Activated CD4-positive, alpha-beta T cell treated with anti-CD3 and anti-CD28 coated beads for 4 hours (primary cell): Measurements from ENCODE around the gene TUBA3E.
"Not testable (repeated sequence)": the region's sequence is repeated elsewhere in the genome, so short reads cannot be mapped to it uniquely, and the experiment has no call there.

Experiments
- DNase-seq, 2 donors: peaks; one replicate each; pipeline ENCODE4 v3.0.0-alpha.2; 2020

TUBA3E gene

GRCh38 chr2:130198343-130198742, at the start of gene TUBA3E:
Gene TUBA3E (minus strand): TSS chr2:130198439. CDS start chr2:130198360, 79 bp downstream.
- DNase-seq = no peak

DNA sequence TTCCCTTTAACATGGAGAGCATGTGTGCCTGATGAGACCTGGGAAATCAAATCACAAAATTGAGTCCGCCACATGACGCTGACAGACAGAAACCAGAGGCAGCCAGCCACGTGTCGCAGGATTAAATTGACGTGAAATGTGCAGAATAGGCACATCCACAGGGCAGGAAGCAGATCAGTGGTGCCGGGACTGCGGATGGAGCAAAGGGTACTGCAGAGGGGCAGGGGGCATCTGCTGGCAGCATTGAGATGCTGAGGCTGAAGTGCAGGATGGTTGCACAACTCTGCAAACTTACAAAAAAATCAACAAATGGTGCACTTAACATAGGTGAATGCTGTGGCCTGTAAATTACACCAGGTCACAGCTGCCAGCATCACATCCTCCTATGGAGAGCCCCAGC, 48.2 kb upstream of the TUBA3E start:
- no peak for DNase-seq

DNA sequence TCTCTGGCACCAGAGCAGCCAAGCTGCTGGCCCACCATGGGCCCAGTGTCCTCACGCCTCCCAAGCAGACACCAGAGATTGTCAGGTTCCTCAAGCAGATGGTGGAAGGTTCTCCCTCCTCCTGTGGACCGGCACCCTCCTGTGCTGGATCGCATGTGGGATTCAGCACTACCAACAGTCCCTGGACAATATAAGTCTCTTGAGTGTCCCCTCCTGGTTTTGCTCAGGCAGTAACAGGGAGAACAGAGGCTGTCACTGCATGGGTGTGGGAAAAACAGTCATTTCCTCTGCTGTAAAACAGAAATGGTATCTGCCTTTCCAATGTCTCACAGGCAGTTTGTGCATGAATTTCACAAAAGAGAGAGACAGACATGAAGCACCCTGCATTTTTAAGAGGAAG, 47.7 kb upstream of the TUBA3E start:
- no peak for DNase-seq

- no peak for DNase-seq
These were observed 45.1 kb upstream of the TUBA3E start for GRCh38 chr2:130243359-130243758.

- DNase-seq = no peak
These were observed 42.9 kb upstream of the TUBA3E start for GRCh38 chr2:130241041-130241707.

- not testable (repeated sequence) for DNase-seq
These were observed 41.3 kb upstream of the TUBA3E start for GRCh38 chr2:130239581-130239980.

DNA sequence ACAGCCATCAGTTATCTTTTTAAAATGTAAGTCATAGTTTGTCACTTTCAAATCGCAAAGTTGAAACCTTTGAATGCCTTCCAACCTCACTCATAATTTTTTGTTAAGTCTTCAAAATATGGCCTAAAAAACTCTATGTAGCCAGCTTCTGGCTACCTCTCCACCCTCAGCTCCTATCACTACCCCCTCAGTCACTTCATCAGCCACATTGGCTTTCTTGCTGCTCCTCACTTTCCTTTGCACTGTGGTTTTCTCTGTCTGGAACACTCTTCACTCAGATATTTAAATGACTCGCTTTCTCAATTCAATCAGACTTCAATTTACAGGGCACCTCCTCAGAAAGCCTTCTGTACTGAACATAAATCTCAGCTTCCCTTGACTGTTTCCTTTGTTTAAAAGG, 34.8 kb upstream of the TUBA3E start:
- not testable (repeated sequence) for DNase-seq

DNA sequence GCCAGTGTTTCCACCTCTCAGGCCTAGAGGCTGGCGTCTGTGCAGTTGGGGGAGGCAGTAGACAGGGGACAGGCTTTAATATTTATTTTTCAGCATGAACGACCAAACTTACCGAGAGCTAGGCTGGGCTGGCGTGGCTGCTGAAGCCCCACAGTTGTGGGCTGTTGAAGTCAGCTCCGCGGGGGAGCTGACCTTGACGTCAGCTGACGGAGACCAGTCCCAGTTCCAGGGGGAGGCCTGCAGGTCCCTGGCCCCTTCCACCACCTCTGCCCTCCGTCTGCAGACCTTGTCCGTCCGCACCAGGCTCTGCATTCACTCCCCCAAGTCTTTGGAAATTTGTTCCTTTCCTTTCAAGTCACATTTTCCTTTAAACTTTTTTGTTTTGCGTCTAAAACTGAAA, 33.4 kb upstream of the TUBA3E start:
- DNase-seq = no peak

DNA sequence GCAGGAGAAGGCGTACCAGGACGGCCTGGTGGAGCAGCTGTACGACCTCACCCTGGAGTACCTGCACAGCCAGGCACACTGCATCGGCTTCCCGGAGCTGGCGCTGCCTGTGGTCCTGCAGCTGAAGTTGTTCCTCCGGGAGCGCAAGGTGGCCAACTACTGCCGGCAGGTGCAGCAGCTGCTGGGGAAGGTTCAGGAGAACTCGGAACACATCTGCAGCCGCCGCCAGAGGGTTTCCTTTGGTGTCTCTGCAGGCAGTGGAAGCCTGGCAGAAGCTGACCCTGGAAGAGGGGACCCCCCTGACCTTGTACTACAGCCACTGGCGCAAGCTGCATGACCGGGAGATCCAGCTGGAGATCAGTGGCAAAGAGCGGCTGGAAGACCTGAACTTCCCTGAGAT, 32.7 kb upstream of the TUBA3E start:
- DNase-seq = not testable (repeated sequence)

DNA sequence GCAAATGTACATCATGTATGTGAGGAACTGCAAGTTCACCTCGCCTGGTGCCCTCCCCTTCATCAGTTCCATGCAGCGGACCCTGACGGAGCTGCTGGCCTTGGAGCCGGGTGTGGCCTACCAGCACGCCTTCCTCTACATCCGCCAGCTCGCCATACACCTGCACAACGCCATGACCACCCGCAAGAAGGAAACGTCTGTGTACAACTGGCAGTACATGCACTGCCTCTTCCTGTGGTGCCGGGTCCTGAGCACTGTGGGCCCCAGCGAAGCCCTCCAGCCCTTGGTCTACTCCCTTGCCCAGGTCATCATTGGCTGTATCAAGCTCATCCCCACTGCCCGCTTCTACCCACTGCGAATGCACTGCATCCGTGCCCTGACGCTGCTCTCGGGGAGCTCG, 32.1 kb upstream of the TUBA3E start:
- DNase-seq = not testable (repeated sequence)

- not testable (repeated sequence) for DNase-seq
These were observed 30.9 kb upstream of the TUBA3E start for GRCh38 chr2:130229161-130229510.

GRCh38 chr2:130228467-130229160, 30.4 kb upstream of the TUBA3E start:
- not testable (repeated sequence) for DNase-seq

DNA sequence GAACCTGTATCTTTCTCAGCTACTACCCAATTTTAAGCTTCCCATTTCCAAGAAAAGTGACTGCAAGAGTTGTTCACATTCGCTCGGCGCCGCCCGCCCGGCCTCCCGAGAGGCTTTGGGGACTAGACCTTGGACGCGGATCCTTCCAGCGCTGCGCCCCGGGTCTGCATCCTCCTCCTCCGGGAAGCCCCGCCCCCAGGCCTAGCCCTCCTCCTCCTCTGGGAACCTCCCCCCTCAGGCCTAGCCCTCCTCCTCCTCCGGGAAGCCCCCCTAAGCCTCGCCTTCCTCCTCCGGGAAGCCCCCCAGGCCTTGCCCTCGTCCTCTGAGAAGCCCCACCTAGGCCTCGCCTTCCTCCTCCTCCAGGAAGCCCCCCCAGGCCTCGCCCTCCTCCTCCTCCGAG, 29.8 kb upstream of the TUBA3E start:
- DNase-seq = not testable (repeated sequence)

GRCh38 chr2:130222523-130222922, 24.3 kb upstream of the TUBA3E start:
- DNase-seq = not testable (repeated sequence)

DNA sequence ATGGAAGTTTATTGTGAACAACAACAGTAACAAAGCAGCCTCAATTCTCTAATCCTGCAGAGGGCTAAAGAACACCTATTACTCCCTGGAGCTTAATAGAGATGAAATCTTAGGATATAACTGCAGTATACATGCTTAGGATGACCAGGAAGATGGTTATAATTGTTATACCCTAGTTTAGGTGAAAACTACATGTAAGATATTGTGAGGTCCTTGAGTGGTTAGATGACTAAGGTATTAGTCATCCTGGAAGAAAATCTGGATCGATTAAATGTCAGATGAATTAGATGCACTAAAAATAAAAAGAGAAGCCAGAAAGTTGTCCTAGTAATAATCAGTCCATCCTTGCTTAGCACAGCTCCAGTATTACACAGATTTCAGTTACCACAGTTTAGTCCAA, 22.3 kb upstream of the TUBA3E start:
- DNase-seq = not testable (repeated sequence)

DNA sequence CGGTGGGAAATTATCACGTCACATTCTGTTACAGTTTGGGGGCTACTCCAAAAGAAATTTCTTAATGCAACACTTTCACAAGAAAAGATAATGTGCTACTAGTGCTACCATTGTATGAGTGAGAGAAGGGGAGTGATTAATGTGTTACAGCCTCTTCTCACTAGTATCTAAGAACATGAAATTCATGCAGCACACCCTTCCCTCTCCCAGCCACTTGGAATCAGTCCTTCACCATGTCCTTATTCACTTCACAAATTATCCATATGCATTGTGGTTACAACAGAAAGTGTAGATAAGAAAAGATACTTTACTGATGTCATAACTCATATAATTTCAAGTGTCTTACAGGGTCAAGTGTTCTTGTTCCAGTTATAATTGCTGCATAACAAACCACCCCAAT, 20.9 kb upstream of the TUBA3E start:
- DNase-seq = not testable (repeated sequence)

DNA sequence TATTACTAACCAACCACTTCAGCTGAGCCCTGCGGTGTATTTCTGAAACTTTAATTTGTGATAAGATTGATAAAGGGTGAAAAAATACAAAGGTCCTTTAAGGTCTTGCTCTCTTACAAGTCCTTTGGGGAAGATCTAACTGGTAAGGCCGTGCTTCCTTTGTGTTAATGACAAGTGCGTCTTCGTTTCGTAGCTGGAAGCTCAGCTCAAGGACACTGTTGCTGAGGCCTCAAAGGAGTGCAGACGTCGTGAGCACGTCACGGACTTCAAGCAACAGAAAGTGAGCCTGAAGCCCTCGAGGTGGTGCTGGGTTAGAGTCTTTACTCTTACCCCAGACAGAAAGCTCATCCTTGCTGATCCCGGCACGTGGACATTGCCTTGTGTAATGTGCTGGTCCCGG, 8.8 kb upstream of the TUBA3E start:
- not testable (repeated sequence) for DNase-seq

GRCh38 chr2:130203150-130203549, 4.9 kb upstream of the TUBA3E start:
- DNase-seq = not testable (repeated sequence)

- not testable (repeated sequence) for DNase-seq
These were observed 4.3 kb upstream of the TUBA3E start for GRCh38 chr2:130202518-130202917.

DNA sequence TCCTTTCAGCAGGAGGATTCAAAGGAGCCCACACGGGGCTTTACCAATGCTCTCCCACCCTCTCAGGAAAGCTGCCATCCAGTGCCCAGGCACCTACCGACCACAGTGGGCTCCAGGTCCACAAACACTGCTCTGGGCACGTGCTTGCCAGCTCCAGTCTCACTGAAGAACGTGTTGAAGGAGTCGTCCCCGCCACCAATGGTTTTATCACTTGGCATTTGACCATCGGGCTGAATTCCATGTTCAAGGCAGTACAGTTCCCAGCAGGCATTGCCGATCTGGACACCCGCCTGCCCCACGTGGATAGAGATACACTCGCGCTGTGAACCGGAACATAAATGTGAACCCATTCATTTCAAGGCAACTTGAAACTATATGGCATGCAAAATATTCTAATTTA, 2.2 kb downstream of the TUBA3E start:
- not testable (repeated sequence) for DNase-seq

DNA sequence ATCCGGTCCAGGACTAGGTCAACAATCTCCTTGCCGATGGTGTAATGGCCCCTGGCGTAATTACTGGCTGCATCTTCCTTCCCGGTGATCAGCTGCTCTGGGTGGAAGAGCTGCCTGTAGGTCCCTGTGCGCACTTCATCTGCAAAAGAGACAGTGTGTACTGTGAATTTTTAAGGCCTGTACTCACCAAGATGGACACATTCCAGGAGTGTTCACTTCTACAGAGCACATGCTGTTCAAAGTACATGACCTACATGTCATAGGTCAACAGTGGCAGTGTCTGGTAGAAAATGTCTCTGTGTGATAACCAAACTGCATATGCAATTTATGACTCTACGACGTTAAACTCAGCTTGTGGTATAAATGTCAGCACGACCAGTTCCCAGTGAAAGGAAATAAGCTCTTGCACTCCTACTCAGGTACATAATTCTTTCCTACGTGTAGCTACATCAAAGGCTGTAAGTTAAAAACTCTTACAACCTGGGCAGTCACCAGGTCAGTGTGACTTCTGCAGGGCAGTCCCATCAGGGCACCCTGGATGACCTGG, 3.1 kb downstream of the TUBA3E start:
- DNase-seq = not testable (repeated sequence)

GRCh38 chr2:130193824-130194223, 4.4 kb downstream of the TUBA3E start:
- DNase-seq = not testable (repeated sequence)

GRCh38 chr2:130192451-130192850, 5.8 kb downstream of the TUBA3E start:
- DNase-seq = not testable (repeated sequence)

GRCh38 chr2:130191319-130191718, 6.9 kb downstream of the TUBA3E start:
- DNase-seq = not testable (repeated sequence)
